ENCODE data around the gene TFAP2B.

DNA sequence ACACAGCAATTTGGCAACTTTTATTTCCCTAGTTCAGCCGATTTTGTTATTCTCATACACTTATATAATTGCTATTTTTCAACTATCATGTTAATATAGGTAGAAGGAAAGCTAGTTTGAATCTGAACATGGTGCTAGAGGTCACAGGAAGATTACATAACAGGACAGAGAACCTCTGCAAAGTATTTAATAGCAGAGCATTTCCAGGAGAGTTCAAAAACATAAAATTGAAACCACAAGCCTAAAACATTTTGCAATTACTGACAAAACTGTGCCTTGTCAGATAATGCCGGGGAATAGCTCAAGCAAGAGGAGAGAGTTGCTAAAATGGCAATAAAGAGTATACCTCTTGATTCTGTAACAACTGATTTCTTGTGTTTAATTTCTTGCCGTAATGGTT is 70.8 kb downstream of the TFAP2B start:
- TF ChIP-seq YY1 (IDR thresholded peaks at IDR 0.05; ENCODE audit: insufficient read depth, insufficient read length) (no peak), ZNF274 (IDR thresholded peaks at IDR 0.05; ENCODE audit: low read depth, low read length) (no peak)

All from NT2/D1 (cell line).